ENCODE data around the gene LRPAP1. TPM values are rescaled to one million over a fixed set of nuclear protein-coding genes. Genes with fewer than 3 reads are reported as not detected.

The LRPAP1 gene
- total RNA-seq, 2 donors from 2014 or later = 82.5 to 93.9 TPM

DNA sequence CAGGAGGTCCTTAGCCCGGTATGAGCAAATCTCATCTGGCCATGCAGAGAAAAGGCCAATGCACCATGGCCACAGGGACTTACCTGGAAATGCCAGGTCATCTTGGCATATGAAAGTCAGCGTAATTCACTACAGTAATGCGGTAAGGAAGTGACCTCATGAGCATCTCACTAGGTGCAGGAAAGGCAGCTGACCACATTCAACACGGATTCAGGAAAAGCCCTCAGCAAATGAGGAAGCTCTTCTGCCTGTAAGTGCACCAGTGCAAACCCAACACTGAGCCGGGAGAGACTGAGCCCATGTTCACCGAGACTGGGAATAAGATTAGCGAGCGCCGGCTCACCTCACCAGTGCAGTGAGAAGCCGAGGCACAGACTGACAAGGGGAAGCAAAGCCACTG, 23.7 kb downstream of the LRPAP1 start:
- DNase-seq (no peak), ATAC-seq (no peak)
- no peaks in the 10 kb centered on the region for H3K9me3 ChIP-seq
- no peaks in the 10 kb centered on the region for H3K27me3 ChIP-seq
- no peak overlapping the region for H3K4me3 ChIP-seq
- TF ChIP-seq, protein P1, sequence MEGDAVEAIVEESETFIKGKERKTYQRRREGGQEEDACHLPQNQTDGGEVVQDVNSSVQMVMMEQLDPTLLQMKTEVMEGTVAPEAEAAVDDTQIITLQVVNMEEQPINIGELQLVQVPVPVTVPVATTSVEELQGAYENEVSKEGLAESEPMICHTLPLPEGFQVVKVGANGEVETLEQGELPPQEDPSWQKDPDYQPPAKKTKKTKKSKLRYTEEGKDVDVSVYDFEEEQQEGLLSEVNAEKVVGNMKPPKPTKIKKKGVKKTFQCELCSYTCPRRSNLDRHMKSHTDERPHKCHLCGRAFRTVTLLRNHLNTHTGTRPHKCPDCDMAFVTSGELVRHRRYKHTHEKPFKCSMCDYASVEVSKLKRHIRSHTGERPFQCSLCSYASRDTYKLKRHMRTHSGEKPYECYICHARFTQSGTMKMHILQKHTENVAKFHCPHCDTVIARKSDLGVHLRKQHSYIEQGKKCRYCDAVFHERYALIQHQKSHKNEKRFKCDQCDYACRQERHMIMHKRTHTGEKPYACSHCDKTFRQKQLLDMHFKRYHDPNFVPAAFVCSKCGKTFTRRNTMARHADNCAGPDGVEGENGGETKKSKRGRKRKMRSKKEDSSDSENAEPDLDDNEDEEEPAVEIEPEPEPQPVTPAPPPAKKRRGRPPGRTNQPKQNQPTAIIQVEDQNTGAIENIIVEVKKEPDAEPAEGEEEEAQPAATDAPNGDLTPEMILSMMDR (IDR thresholded peaks at IDR 0.05) = no peak
- TF ChIP-seq POLR2A (IDR thresholded peaks at IDR 0.05) = no peak
- peaks cover 6 to 7% of the 10 kb centered on the region in 2 donors for H3K36me3 ChIP-seq (replicated peaks in 1 of 2; ENCODE audit: insufficient read depth in 1 of 2, low read depth in 2 of 2)
- H3K27ac ChIP-seq = no peak overlapping the region
- intact Hi-C loops (cut with DNase I) = no loop called here
- WGBS, 2 donors = 83 to 94% methylated on average over 9 to 10 of the region's 10 CpGs
- no peaks in the 10 kb centered on the region for H3K4me1 ChIP-seq

DNA sequence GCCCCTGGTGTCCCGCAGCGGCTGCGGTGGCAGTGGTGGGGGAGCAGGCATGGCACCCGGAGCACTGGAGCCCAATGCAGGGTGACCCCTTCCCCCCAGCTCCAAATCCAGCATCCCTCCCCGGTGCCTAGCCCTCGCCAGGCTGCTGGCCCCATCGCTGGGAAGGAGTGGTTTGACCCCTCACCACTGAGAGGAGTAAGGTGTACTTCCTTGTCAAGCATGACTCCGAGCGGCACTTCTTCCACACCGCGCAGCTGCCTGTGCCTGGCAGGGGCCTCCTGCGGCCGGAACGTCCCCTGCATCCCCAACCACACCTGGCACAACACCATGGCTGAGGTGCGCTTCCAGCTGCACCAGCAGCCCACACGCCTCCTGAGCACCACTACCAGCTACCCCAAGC, 27.0 kb downstream of the LRPAP1 start:
- H3K4me3 ChIP-seq = no peak overlapping the region
- no peak for TF ChIP-seq POLR2A (IDR thresholded peaks at IDR 0.05)
- TF ChIP-seq, protein P1 (IDR thresholded peaks at IDR 0.05) = no peak
- peaks cover 0 to 2% of the 10 kb centered on the region in 2 donors for H3K36me3 ChIP-seq (replicated peaks in 1 of 2; ENCODE audit: insufficient read depth in 1 of 2, low read depth in 2 of 2)
- 92 to 94% methylated on average over 12 to 16 of the region's 16 CpGs for WGBS, 2 donors
- no peak for DNase-seq
- H3K27me3 ChIP-seq = no peaks in the 10 kb centered on the region
- H3K27ac ChIP-seq = no peak overlapping the region
- no peaks in the 10 kb centered on the region for H3K9me3 ChIP-seq
- no peak for ATAC-seq
- intact Hi-C loops (cut with DNase I) = no loop called here
- no peaks in the 10 kb centered on the region for H3K4me1 ChIP-seq

DNA sequence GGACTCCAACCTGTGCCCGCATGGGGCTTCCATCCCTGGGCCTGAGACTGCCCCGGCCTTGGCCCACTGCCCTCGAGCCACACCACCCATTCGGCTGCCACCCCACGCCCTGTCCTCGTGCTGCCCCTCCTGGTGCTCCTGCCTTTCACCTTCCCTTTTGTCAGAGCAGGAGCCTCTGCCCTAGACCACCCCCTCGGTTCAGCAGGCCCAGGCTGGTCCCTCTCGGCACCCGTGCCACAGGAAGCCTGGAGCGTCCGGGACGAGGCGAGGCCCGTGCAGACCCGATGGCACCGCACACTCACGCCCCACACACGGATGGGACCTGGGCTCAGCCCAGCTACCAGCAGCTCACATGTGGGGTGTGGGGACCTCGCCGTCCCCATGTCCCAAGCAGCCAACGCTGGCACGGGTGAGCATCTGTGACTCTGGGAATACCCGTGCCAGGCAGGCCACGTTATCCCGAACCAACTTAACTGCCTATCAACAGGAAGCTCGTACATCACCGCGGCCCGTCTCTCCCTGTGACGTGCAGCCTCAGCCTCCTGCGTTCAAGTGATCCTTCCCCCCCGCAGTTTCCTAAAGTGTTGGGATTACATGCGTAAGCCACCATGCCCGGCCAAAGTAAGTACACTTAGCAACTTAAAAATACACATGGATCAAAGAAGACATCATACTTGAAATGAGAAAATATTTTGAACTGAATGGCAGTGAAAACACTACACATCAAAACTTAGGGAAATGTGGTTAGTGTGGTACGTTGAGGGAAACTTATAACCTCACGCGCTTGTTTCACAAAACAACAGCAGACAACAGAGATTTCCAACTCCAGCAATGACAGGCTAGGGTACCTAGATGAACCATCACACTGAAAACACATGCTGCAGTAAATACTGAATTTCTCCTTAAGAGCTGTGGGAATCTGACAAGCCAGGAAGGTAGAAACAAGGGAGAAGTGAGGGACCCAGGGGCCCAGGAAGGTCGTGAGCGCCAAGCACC, 29.0 kb downstream of the LRPAP1 start:
- H3K9me3 ChIP-seq = no peaks in the 10 kb centered on the region
- peaks cover 0 to 2% of the 10 kb centered on the region in 2 donors for H3K36me3 ChIP-seq (replicated peaks in 1 of 2; ENCODE audit: insufficient read depth in 1 of 2, low read depth in 2 of 2)
- no peak for TF ChIP-seq POLR2A (IDR thresholded peaks at IDR 0.05)
- H3K4me1 ChIP-seq = no peaks in the 10 kb centered on the region
- no peaks in the 10 kb centered on the region for H3K27me3 ChIP-seq
- WGBS, 2 donors = 86 to 87% methylated on average over 26 to 39 of the region's 39 CpGs
- intact Hi-C loops (cut with DNase I) = no loop called here
- no peak overlapping the region for H3K4me3 ChIP-seq
- H3K27ac ChIP-seq = no peak overlapping the region
- no peak for ATAC-seq
- no peak for DNase-seq

DNA sequence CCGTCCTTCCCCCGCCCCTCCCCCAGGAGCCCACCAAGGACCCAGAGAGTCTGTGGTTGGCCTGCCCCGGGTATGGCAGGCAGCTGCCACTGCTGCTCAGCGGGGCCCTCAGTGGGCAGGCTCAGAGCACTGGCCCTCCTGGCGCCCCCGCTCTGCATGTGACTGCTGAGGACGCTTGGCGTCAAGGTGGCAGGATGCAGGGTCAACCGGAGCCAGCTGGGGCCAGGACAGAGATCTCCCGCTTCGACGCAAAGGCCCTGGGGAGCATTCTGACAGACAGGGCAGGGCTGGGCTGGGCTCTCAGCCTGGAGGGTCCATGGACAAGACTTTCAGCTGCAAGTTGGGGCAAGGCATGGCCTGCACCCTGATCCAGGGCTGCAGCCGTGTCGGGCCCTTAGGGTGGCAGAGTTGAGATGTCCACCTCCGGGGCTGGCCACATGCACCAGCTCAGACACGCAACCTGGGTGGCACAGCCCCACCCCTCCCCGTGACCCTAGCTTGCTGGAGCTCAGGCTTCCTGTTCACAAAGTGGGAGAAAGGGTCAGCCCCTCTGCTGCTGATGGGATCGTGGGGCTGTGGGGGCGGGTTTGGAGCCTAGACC, 30.3 kb downstream of the LRPAP1 start:
- Histone ChIP-seq H3K27ac (no peak overlapping the region), H3K36me3 (replicated peaks in 1 of 2; ENCODE audit: insufficient read depth in 1 of 2, low read depth in 2 of 2) (peaks cover 0 to 2% of the 10 kb centered on the region in 2 donors), H3K27me3 (no peaks in the 10 kb centered on the region), H3K9me3 (no peaks in the 10 kb centered on the region), H3K4me1 (no peaks in the 10 kb centered on the region), H3K4me3 (no peak overlapping the region)
- intact Hi-C loops (cut with DNase I) = no loop called here
- TF ChIP-seq POLR2A (IDR thresholded peaks at IDR 0.05) = no peak
- TF ChIP-seq, protein P1 (IDR thresholded peaks at IDR 0.05) = no peak
- no peak for DNase-seq
- ATAC-seq = peak; percentile 4
- WGBS, 2 donors = 88 to 91% methylated on average over 13 to 19 of the region's 19 CpGs

DNA sequence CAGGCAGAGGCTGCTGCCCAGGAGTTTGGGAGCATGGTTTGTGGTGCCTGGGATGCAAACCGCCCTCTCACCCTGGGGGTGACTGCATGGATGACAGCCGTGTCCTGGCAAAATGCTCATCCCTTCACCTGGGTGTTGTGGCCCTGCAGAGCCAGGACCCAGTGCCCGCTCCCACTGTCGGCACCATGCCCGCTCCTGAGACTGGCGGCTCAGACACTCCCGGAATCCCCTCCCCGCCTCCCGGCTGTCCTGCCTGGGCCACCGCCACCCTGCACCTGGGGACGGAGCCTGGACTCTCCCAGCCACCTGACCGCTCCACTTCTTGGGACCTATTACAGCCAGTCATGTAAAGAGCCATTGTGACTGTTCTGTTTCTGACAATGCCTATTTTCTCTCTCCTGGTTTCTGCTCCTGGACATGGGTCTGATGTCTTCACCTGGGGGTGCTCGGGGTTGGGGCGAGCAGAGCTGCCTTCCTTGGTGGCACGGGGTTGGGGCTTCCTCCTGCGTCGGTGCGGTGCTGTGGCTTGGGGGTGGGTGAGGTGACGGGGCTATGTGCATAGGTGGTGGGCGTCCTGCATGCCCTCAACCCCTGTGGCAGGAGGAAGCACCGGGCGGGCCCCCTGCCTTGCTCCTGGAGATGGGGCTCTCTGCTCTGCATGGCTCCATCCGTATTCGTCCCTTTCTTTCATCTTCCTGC, 30.9 kb downstream of the LRPAP1 start:
- Histone ChIP-seq H3K27ac (no peak overlapping the region), H3K9me3 (no peaks in the 10 kb centered on the region), H3K36me3 (replicated peaks in 1 of 2; ENCODE audit: insufficient read depth in 1 of 2, low read depth in 2 of 2) (peaks cover 0 to 2% of the 10 kb centered on the region in 2 donors), H3K4me1 (no peaks in the 10 kb centered on the region), H3K4me3 (no peak overlapping the region), H3K27me3 (no peaks in the 10 kb centered on the region)
- TF ChIP-seq, protein P1 (IDR thresholded peaks at IDR 0.05) = no peak
- no peak for TF ChIP-seq POLR2A (IDR thresholded peaks at IDR 0.05)
- intact Hi-C loops (cut with DNase I) = no loop called here
- WGBS, 2 donors = 84 to 94% methylated on average over 21 to 23 of the region's 24 CpGs
- DNase-seq (no peak), ATAC-seq (no peak)

Measured in body of pancreas (tissue), 4 donors.